H9 (cell line): Measurements from ENCODE around the gene KIF14. TPM values are rescaled to one million over a fixed set of nuclear protein-coding genes. Genes with fewer than 3 reads are reported as not detected.

ENCODE experiments used
- DNase-seq: peaks from one replicate; pipeline ENCODE4 v3.0.0-alpha.2; 2017
- H2AFZ ChIP-seq: one replicate; pipeline ENCODE4 v1.6.1; 2013; ENCODE audit warnings: mild to moderate bottlenecking, low read length, control low read depth, moderate library complexity
- H2AK5ac ChIP-seq: 2 replicates; pipeline ENCODE4 v1.6.1; 2013; ENCODE audit warnings: low read length, control low read depth, mixed read lengths; ENCODE audit not compliant: insufficient read length
- H2BK120ac ChIP-seq: one replicate; pipeline ENCODE4 v1.6.1; 2013; ENCODE audit warnings: low read depth, mild to moderate bottlenecking, low read length, control low read depth, inconsistent platforms; ENCODE audit not compliant: poor library complexity, severe bottlenecking
- H2BK12ac ChIP-seq: 2 replicates; pipeline ENCODE4 v1.6.1; 2013; ENCODE audit warnings: low read length, control low read depth, mixed read lengths, low read depth; ENCODE audit not compliant: insufficient read length
- H2BK15ac ChIP-seq: 2 replicates; pipeline ENCODE4 v1.6.1; 2013; ENCODE audit warnings: low read depth, low read length, control low read depth
- H2BK20ac ChIP-seq: one replicate; pipeline ENCODE4 v1.6.1; 2013; ENCODE audit warnings: low read depth, mild to moderate bottlenecking, low read length, control low read depth, inconsistent platforms; ENCODE audit not compliant: poor library complexity, severe bottlenecking
- H2BK5ac ChIP-seq: 2 replicates; pipeline ENCODE4 v1.6.1; 2013; ENCODE audit warnings: low read length, control low read depth, mixed read lengths; ENCODE audit not compliant: insufficient read length
- H3K14ac ChIP-seq: 2 replicates; pipeline ENCODE4 v1.6.1; 2013; ENCODE audit warnings: low read length, control low read depth; ENCODE audit not compliant: insufficient read depth
- H3K18ac ChIP-seq: 2 replicates; pipeline ENCODE4 v1.6.1; 2013; ENCODE audit warnings: low read depth, mild to moderate bottlenecking, mixed read lengths, low read length, control low read depth; ENCODE audit not compliant: insufficient read length
- H3K23ac ChIP-seq: 2 replicates; pipeline ENCODE4 v1.6.1; 2013; ENCODE audit warnings: low read length, control low read depth, mixed read lengths, low read depth; ENCODE audit not compliant: insufficient read length
- H3K23me2 ChIP-seq: 2 replicates; pipeline ENCODE4 v1.6.1; 2013; ENCODE audit warnings: low read depth, mild to moderate bottlenecking, mixed read lengths, low read length, control low read depth; ENCODE audit not compliant: insufficient read length, poor library complexity, severe bottlenecking
- H3K27ac ChIP-seq: 2 replicates; pipeline ENCODE4 v1.5.1; 2013; ENCODE audit warnings: low read length, control low read depth, mixed read lengths, low read depth; ENCODE audit not compliant: insufficient read length
- H3K27me3 ChIP-seq: 2 replicates; pipeline ENCODE4 v1.6.1; 2013; ENCODE audit warnings: low read length, control low read depth, inconsistent platforms; ENCODE audit not compliant: insufficient read depth
- H3K4ac ChIP-seq: 2 replicates; pipeline ENCODE4 v1.6.1; 2013; ENCODE audit warnings: low read depth, mild to moderate bottlenecking, control low read depth, inconsistent platforms, low read length, moderate library complexity
- H3K4me1 ChIP-seq: 2 replicates; pipeline ENCODE4 v1.6.1; 2013; ENCODE audit warnings: low read length, control low read depth, inconsistent platforms; ENCODE audit not compliant: insufficient read depth
- H3K4me2 ChIP-seq: 2 replicates; pipeline ENCODE4 v1.6.1; 2013; ENCODE audit warnings: low read length, control low read depth, mixed read lengths; ENCODE audit not compliant: insufficient read length, insufficient read depth
- H3K56ac ChIP-seq: 2 replicates; pipeline ENCODE4 v1.6.1; 2013; ENCODE audit warnings: low read depth, mild to moderate bottlenecking, mixed read lengths, low read length, control low read depth; ENCODE audit not compliant: insufficient read length
- H3K79me1 ChIP-seq: 2 replicates; pipeline ENCODE4 v1.6.1; 2013; ENCODE audit warnings: low read depth, mild to moderate bottlenecking, moderate library complexity, low read length, control low read depth, inconsistent platforms; ENCODE audit not compliant: insufficient read depth, poor library complexity, severe bottlenecking
- H3K79me2 ChIP-seq: 2 replicates; pipeline ENCODE4 v1.6.1; 2013; ENCODE audit warnings: low read length, control low read depth, inconsistent platforms; ENCODE audit not compliant: insufficient read depth
- H3K9ac ChIP-seq: 2 replicates; pipeline ENCODE4 v1.6.1; 2013; ENCODE audit warnings: low read length, control low read depth, mixed read lengths; ENCODE audit not compliant: insufficient read length; ENCODE audit errors: extremely low read depth
- H3K9me3 ChIP-seq: one replicate; pipeline ENCODE4 v1.6.1; 2013; ENCODE audit warnings: low read depth, low read length, inconsistent platforms; ENCODE audit not compliant: control insufficient read depth
- H3T11ph ChIP-seq: one replicate; pipeline ENCODE4 v1.6.1; 2013; ENCODE audit warnings: mild to moderate bottlenecking, low read length, control low read depth, inconsistent platforms
- H4K20me1 ChIP-seq: one replicate; pipeline ENCODE4 v1.6.1; 2013; ENCODE audit not compliant: control insufficient read depth, insufficient read length, insufficient read depth
- H4K5ac ChIP-seq: 2 replicates; pipeline ENCODE4 v1.6.1; 2013; ENCODE audit warnings: low read depth, mild to moderate bottlenecking, mixed read lengths, low read length, control low read depth; ENCODE audit not compliant: insufficient read length
- H4K8ac ChIP-seq: replicated peaks from 2 replicates; pipeline ENCODE4 v1.6.1; 2013; ENCODE audit warnings: low read length, control low read depth, mixed read lengths, low read depth; ENCODE audit not compliant: insufficient read length
- H4K91ac ChIP-seq: 2 replicates; pipeline ENCODE4 v1.6.1; 2013; ENCODE audit warnings: low read depth, mild to moderate bottlenecking, moderate library complexity, mixed read lengths, low read length, control low read depth; ENCODE audit not compliant: insufficient read length
- H3K27ac Mint-ChIP-seq, 3 experiments: 2 replicates in 2 of 3; 3 replicates in 1 of 3; pipeline ENCODE4 v1.8.0; 2020 to 2021; ENCODE audit warnings: mixed read lengths in 3 of 3, mild to moderate bottlenecking in 1 of 3, moderate library complexity in 1 of 3
- H3K27me3 Mint-ChIP-seq: 2 replicates; pipeline ENCODE4 v1.8.0; 2021; ENCODE audit warnings: low read depth, mild to moderate bottlenecking, moderate library complexity, mixed read lengths
- H3K36me3 Mint-ChIP-seq, 3 experiments: 2 replicates in 2 of 3; 3 replicates in 1 of 3; pipeline ENCODE4 v1.8.0; 2020 to 2021; ENCODE audit warnings: low read depth in 3 of 3, mixed read lengths in 3 of 3; ENCODE audit not compliant: insufficient read depth in 1 of 3
- H3K4me1 Mint-ChIP-seq, 2 experiments: 2 replicates each; pipeline ENCODE4 v1.8.0; 2020; ENCODE audit warnings: mixed read lengths in 2 of 2
- H3K4me3 Mint-ChIP-seq, 2 experiments: 2 replicates in 1 of 2; 3 replicates in 1 of 2; pipeline ENCODE4 v1.8.0; 2020 to 2021; ENCODE audit warnings: mild to moderate bottlenecking in 2 of 2, mixed read lengths in 2 of 2, moderate library complexity in 1 of 2
- H3K9me3 Mint-ChIP-seq, 2 experiments: 2 replicates in 1 of 2; 3 replicates in 1 of 2; pipeline ENCODE4 v1.8.0; 2020; ENCODE audit warnings: mild to moderate bottlenecking in 2 of 2, mixed read lengths in 2 of 2, moderate library complexity in 1 of 2
- WGBS: extraction: QIAGEN DNeasy Blood & Tissue Kit; methylation state at CpG from one replicate; pipeline ENCODE4 v1.1.7; 2013; ENCODE audit warnings: missing lambda C conversion rate, low lambda C conversion rate, mixed read lengths; ENCODE audit not compliant: insufficient read length; ENCODE audit errors: extremely low coverage; 5-methylcytosine and 5-hydroxymethylcytosine counted together
- total RNA-seq: library from RNA; stranded (reverse); gene quantifications from 2 replicates; pipeline ENCODE4 v1.2.1, GENCODE V29; 2021
- TF ChIP-seq, protein P1 (sequence below): fragments of 200-600 bp; sonication (generic); conservative IDR thresholded peaks from 3 replicates; pipeline ENCODE4 v1.8.0; 2021; ENCODE audit warnings: antibody characterized with exemption, mild to moderate bottlenecking

KIF14 gene
- total RNA-seq, 1 experiment from 2014 or later: 18.2 TPM

DNA sequence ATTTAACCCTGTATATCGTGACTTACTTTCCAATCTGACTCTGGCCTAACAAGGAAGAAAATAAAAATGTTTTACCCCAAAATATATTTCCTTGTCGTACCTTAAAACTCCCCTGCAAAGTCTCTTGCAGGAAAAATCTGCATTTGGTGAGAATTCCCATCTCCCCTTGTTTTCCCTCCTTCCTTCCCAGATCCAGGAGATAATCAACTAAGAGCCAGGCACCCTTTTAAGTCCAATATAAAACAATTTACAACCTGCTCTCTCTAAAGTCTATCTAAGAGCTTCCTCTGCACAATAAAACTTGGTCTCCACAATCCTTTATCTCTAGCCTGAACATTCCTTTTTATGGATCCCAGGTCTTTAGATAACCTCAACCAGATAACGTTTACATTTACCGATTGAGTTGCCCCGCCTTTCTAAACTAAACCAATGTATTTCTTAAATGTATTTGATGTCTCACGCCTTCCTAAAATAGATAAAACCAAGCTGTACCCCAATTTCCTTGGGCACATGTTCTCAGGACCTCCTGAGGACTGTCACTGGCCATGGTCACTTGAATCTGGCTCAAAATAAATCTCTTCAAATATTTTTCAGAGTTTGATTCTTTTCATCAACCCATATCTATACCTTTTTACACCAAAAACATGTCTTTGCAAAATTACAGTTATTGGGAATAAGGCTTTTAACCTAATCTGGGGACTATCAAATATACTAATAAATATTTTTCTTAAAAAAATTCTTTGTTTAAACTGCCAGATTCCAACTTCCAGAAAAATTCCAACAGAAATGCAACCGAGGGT, 48.2 kb upstream of the KIF14 start:
- peaks cover 4% of the 10 kb centered on the region for H3K79me1 ChIP-seq
- H3K4me2 ChIP-seq: peak overlapping the region; percentile 74
- DNase-seq: no peak
- H3K23me2 ChIP-seq: peaks cover 8% of the 10 kb centered on the region
- H3K27me3 Mint-ChIP-seq: no peaks in the 10 kb centered on the region
- H3K36me3 Mint-ChIP-seq: peaks cover 4 to 36% (median 24%) of the 10 kb centered on the region in 3 experiments; a peak in 6 of 7 replicates
- no peak overlapping the region for H3K23ac ChIP-seq
- no peaks in the 10 kb centered on the region for H3K9me3 ChIP-seq
- H3K9ac ChIP-seq: no peak overlapping the region
- no peak overlapping the region for H2BK12ac ChIP-seq
- H3K4ac ChIP-seq: no peak overlapping the region; the same call in 1 of the 2 replicates
- H3K18ac ChIP-seq: no peak overlapping the region
- H3K79me2 ChIP-seq: no peaks in the 10 kb centered on the region
- H3K27ac ChIP-seq: no peak overlapping the region
- no peak overlapping the region for H2BK15ac ChIP-seq
- TF ChIP-seq, protein P1, sequence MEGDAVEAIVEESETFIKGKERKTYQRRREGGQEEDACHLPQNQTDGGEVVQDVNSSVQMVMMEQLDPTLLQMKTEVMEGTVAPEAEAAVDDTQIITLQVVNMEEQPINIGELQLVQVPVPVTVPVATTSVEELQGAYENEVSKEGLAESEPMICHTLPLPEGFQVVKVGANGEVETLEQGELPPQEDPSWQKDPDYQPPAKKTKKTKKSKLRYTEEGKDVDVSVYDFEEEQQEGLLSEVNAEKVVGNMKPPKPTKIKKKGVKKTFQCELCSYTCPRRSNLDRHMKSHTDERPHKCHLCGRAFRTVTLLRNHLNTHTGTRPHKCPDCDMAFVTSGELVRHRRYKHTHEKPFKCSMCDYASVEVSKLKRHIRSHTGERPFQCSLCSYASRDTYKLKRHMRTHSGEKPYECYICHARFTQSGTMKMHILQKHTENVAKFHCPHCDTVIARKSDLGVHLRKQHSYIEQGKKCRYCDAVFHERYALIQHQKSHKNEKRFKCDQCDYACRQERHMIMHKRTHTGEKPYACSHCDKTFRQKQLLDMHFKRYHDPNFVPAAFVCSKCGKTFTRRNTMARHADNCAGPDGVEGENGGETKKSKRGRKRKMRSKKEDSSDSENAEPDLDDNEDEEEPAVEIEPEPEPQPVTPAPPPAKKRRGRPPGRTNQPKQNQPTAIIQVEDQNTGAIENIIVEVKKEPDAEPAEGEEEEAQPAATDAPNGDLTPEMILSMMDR: no peak
- peak overlapping the region; percentile 94 to 95 (median 94) for H3K27ac Mint-ChIP-seq
- no peaks in the 10 kb centered on the region for H3K27me3 ChIP-seq
- no peak overlapping the region for H2BK20ac ChIP-seq
- no peaks in the 10 kb centered on the region for H3K9me3 Mint-ChIP-seq
- H3K4me3 Mint-ChIP-seq: peak overlapping the region; percentile 83 to 85
- no peak overlapping the region for H3K14ac ChIP-seq
- no peak overlapping the region for H2AFZ ChIP-seq
- H2BK120ac ChIP-seq: no peak overlapping the region
- H3T11ph ChIP-seq: no peak overlapping the region
- no peak overlapping the region for H3K56ac ChIP-seq
- H4K8ac ChIP-seq: no peak overlapping the region
- peaks cover 34 to 45% of the 10 kb centered on the region in 2 experiments for H3K4me1 Mint-ChIP-seq
- H4K20me1 ChIP-seq: no peaks in the 10 kb centered on the region
- no peak overlapping the region for H2BK5ac ChIP-seq
- no peak overlapping the region for H2AK5ac ChIP-seq
- H4K91ac ChIP-seq: no peak overlapping the region
- WGBS: no CpG with 5 or more reads among the region's 7 CpGs
- no peak overlapping the region for H4K5ac ChIP-seq
- peaks cover 10% of the 10 kb centered on the region; the same call in 1 of the 2 replicates for H3K4me1 ChIP-seq
